Left renal pelvis (tissue), 4 donors: ENCODE measurements around the gene ABHD16A. TPM values are rescaled to one million over a fixed set of nuclear protein-coding genes. Genes with fewer than 3 reads are reported as not detected.
A peak's percentile ranks its signal among the peaks of the same experiment; 100 is the strongest.

ENCODE experiments used
- DNase-seq, 4 donors: peaks; one replicate each; pipeline ENCODE4 v3.0.0-alpha.2; 2013; ENCODE audit warnings: low read depth in 4 of 4, low spot score in 3 of 4
- polyA plus RNA-seq, 4 donors: library from polyadenylated mRNA; unstranded; fragments of 120-200 nt; gene quantifications; one replicate each; pipeline ENCODE4 v1.2.1, GENCODE V29; 2013; ENCODE audit not compliant: insufficient read length in 4 of 4

Gene ABHD16A
- polyA plus RNA-seq, 4 donors = 50.1 to 67.5 (median 55.9) TPM

GRCh38 chr6:31651602-31652191 is 51.4 kb downstream of the ABHD16A start:
- DNase-seq = peak in 2 of 4 donors; percentile 53 to 64

GRCh38 chr6:31645325-31645724 is 57.8 kb downstream of the ABHD16A start:
- no peak for DNase-seq

- DNase-seq = no peak
These were observed 59.2 kb downstream of the ABHD16A start for GRCh38 chr6:31643818-31644454.

- no peak for DNase-seq
These were observed 60.1 kb downstream of the ABHD16A start for GRCh38 chr6:31642798-31643570.

- no peak for DNase-seq
These were observed 61.8 kb downstream of the ABHD16A start for GRCh38 chr6:31641370-31641769.

GRCh38 chr6:31640612-31641011 is 62.5 kb downstream of the ABHD16A start:
- DNase-seq = no peak

- no peak for DNase-seq
These were observed 63.7 kb downstream of the ABHD16A start for GRCh38 chr6:31639449-31639861.

- DNase-seq = no peak
These were observed 64.1 kb downstream of the ABHD16A start for GRCh38 chr6:31639043-31639442.

Other genes with a start within 250 kb of the ABHD16A start
- 1 to 10 TPM in 3 of 4 donors, under 1 TPM in 1; 0.49 to 2.3 (median 1.0) TPM for gene MICB, start 205.2 kb downstream of the ABHD16A start, polyA plus RNA-seq
- gene MCCD1, start 174.4 kb downstream of the ABHD16A start, polyA plus RNA-seq = 10 to 100 TPM in 3 of 4 donors, under 1 TPM in 1; 0.27 to 18.6 (median 12.8) TPM
- 100 to 1,000 TPM; 448 to 682 (median 553) TPM for gene DDX39B, start 161.3 kb downstream of the ABHD16A start, polyA plus RNA-seq
- 1 to 10 TPM; 4.8 to 9.4 (median 6.4) TPM for gene ATP6V1G2, start 156.7 kb downstream of the ABHD16A start, polyA plus RNA-seq
- gene NFKBIL1, start 155.7 kb downstream of the ABHD16A start, polyA plus RNA-seq = 10 to 100 TPM; 18.3 to 28.7 (median 19.7) TPM
- under 1 TPM; 0.23 to 0.43 (median 0.36) TPM for gene LTA, start 131.0 kb downstream of the ABHD16A start, polyA plus RNA-seq
- gene TNF, start 127.8 kb downstream of the ABHD16A start, polyA plus RNA-seq = 1 to 10 TPM in 1 of 4 donors, under 1 TPM in 2, not detected in 1; 0.23 to 2.5 (median 0.29) TPM
- gene LTB, start 120.9 kb downstream of the ABHD16A start, polyA plus RNA-seq = 1 to 10 TPM in 3 of 4 donors, under 1 TPM in 1; 0.66 to 2.0 (median 1.6) TPM
- 10 to 100 TPM in 1 of 4 donors, 1 to 10 TPM in 3; 4.6 to 10.3 (median 4.9) TPM for gene LST1, start 117.0 kb downstream of the ABHD16A start, polyA plus RNA-seq
- under 1 TPM in 2 of 4 donors, not detected in 2; 0.17 to 0.20 TPM for gene NCR3, start 110.3 kb downstream of the ABHD16A start, polyA plus RNA-seq
- gene AIF1, start 88.1 kb downstream of the ABHD16A start, polyA plus RNA-seq = 10 to 100 TPM; 43.3 to 77.0 (median 73.6) TPM
- 100 to 1,000 TPM; 143 to 224 (median 174) TPM for gene PRRC2A, start 82.6 kb downstream of the ABHD16A start, polyA plus RNA-seq
- gene BAG6, start 50.7 kb downstream of the ABHD16A start, polyA plus RNA-seq = 100 to 1,000 TPM; 186 to 278 (median 241) TPM
- gene APOM, start 47.4 kb downstream of the ABHD16A start, polyA plus RNA-seq = 100 to 1,000 TPM in 2 of 4 donors, 10 to 100 TPM in 2; 10.1 to 106 (median 83.8) TPM
- gene C6orf47, start 42.5 kb downstream of the ABHD16A start, polyA plus RNA-seq = 10 to 100 TPM; 15.8 to 21.1 (median 19.0) TPM
- gene GPANK1, start 38.3 kb downstream of the ABHD16A start, polyA plus RNA-seq = 10 to 100 TPM; 16.8 to 28.9 (median 24.9) TPM
- 100 to 1,000 TPM; 184 to 243 (median 239) TPM for gene CSNK2B, start 37.2 kb downstream of the ABHD16A start, polyA plus RNA-seq
- gene LY6G5B, start 33.3 kb downstream of the ABHD16A start, polyA plus RNA-seq = 10 to 100 TPM; 16.6 to 28.7 (median 20.9) TPM
- gene LY6G5C, start 22.3 kb downstream of the ABHD16A start, polyA plus RNA-seq = 1 to 10 TPM; 1.6 to 5.9 (median 2.6) TPM
- 1 to 10 TPM in 1 of 4 donors, under 1 TPM in 2, not detected in 1; 0.30 to 1.5 (median 0.52) TPM for gene LY6G6F, start 3.5 kb upstream of the ABHD16A start, polyA plus RNA-seq
- gene LY6G6D, start 12.0 kb upstream of the ABHD16A start, polyA plus RNA-seq = not detected
- under 1 TPM in 3 of 4 donors, not detected in 1; 0.45 to 0.74 (median 0.63) TPM for gene LY6G6C, start 18.4 kb upstream of the ABHD16A start, polyA plus RNA-seq
- gene MPIG6B, start 20.0 kb upstream of the ABHD16A start, polyA plus RNA-seq = 1 to 10 TPM; 1.1 to 2.9 (median 1.4) TPM
- gene DDAH2, start 26.0 kb upstream of the ABHD16A start, polyA plus RNA-seq = 100 to 1,000 TPM; 150 to 213 (median 182) TPM
- 100 to 1,000 TPM; 201 to 309 (median 278) TPM for gene CLIC1, start 33.2 kb upstream of the ABHD16A start, polyA plus RNA-seq
- gene MSH5, start 36.7 kb upstream of the ABHD16A start, polyA plus RNA-seq = 10 to 100 TPM; 14.2 to 51.0 (median 25.2) TPM
- gene SAPCD1, start 59.3 kb upstream of the ABHD16A start, polyA plus RNA-seq = 10 to 100 TPM in 2 of 4 donors, 1 to 10 TPM in 2; 2.7 to 13.0 (median 7.9) TPM
- 10 to 100 TPM in 1 of 4 donors, 1 to 10 TPM in 3; 1.5 to 11.1 (median 5.5) TPM for gene VWA7, start 74.0 kb upstream of the ABHD16A start, polyA plus RNA-seq
- gene VARS1, start 92.4 kb upstream of the ABHD16A start, polyA plus RNA-seq = 10 to 100 TPM; 42.7 to 67.9 (median 60.0) TPM
- gene LSM2, start 103.6 kb upstream of the ABHD16A start, polyA plus RNA-seq = 10 to 100 TPM; 71.4 to 84.9 (median 84.3) TPM
- gene HSPA1L, start 112.0 kb upstream of the ABHD16A start, polyA plus RNA-seq = 1 to 10 TPM; 3.1 to 4.4 (median 3.7) TPM
- 100 to 1,000 TPM in 3 of 4 donors, 10 to 100 TPM in 1; 88.1 to 159 (median 116) TPM for gene HSPA1A, start 112.2 kb upstream of the ABHD16A start, polyA plus RNA-seq
- gene HSPA1B, start 124.4 kb upstream of the ABHD16A start, polyA plus RNA-seq = 100 to 1,000 TPM; 111 to 507 (median 160) TPM
- 10 to 100 TPM; 23.9 to 77.5 (median 69.9) TPM for gene NEU1, start 159.5 kb upstream of the ABHD16A start, polyA plus RNA-seq
- gene SLC44A4, start 175.7 kb upstream of the ABHD16A start, polyA plus RNA-seq = 10 to 100 TPM in 3 of 4 donors, 1 to 10 TPM in 1; 2.4 to 53.4 (median 41.4) TPM
- gene EHMT2, start 194.4 kb upstream of the ABHD16A start, polyA plus RNA-seq = 10 to 100 TPM; 69.0 to 99.0 (median 77.6) TPM
- gene ZBTB12, start 198.8 kb upstream of the ABHD16A start, polyA plus RNA-seq = 10 to 100 TPM; 17.7 to 28.9 (median 22.0) TPM
- gene C2, start 224.4 kb upstream of the ABHD16A start, polyA plus RNA-seq = 10 to 100 TPM in 1 of 4 donors, 1 to 10 TPM in 3; 3.1 to 12.4 (median 5.0) TPM
- 10 to 100 TPM in 1 of 4 donors, 1 to 10 TPM in 3; 4.6 to 13.0 (median 6.7) TPM for gene CFB, start 242.8 kb upstream of the ABHD16A start, polyA plus RNA-seq